Measurements from ENCODE around the gene TMEM91. TPM values are rescaled to one million over a fixed set of nuclear protein-coding genes. Genes with fewer than 3 reads are reported as not detected.

TMEM91 gene
- total RNA-seq, 5 donors from 2014 or later (not counting 1 experiment from before 2014, with no cell fraction given), result 9.9 to 14.7 (median 13.2) TPM

- Histone ChIP-seq H3K9me3 (no peaks in the 10 kb centered on the region), H3K27ac (ENCODE audit: low read length) (no peak overlapping the region), H3K4me1 (ENCODE audit: control insufficient read depth in 1 of 2, extremely low read depth in 1 of 2, insufficient read depth in 2 of 2, low read length in 2 of 2) (peaks cover 10 to 23% of the 10 kb centered on the region in 2 experiments), H3K27me3 (replicated peaks in 1 of 2; ENCODE audit: control insufficient read depth in 2 of 2, extremely low read depth in 1 of 2, insufficient read depth in 2 of 2, low read length in 1 of 2) (no peaks in the 10 kb centered on the region), H3K4me3 (ENCODE audit: control insufficient read depth in 1 of 2, extremely low read depth in 1 of 2, low read length in 1 of 2) (no peak overlapping the region), H3K36me3 (ENCODE audit: control insufficient read depth in 2 of 2, extremely low read depth in 1 of 2, insufficient read depth in 1 of 2, low read length in 1 of 2) (peaks cover 17 to 35% of the 10 kb centered on the region in 2 donors)
- POLR2A ChIA-PET, result no interaction called here
- peaks cover 25% of the 10 kb centered on the region for H3K36me3 Mint-ChIP-seq
- H3K9me3 Mint-ChIP-seq, result no peaks in the 10 kb centered on the region
- H3K4me3 Mint-ChIP-seq, result no peak overlapping the region
- 99% methylated on average over 8 of the region's 12 CpGs for WGBS (ENCODE audit: insufficient coverage)
- H3K4me1 Mint-ChIP-seq, result peaks cover 19 to 25% (median 22%) of the 10 kb centered on the region in 3 donors
- ATAC-seq (replicated peaks in 1 of 4), result no peak
- H3K27ac Mint-ChIP-seq, result no peak overlapping the region
- no peak for DNase-seq
- CTCF ChIA-PET, result no interaction called here
- no peaks in the 10 kb centered on the region for H3K27me3 Mint-ChIP-seq
Measured at GRCh38 chr19:41392775-41393174, 16.4 kb downstream of the TMEM91 start.

GRCh38 chr19:41395355-41395754, 19.0 kb downstream of the TMEM91 start:
- DNase-seq, result no peak
- POLR2A ChIA-PET, result no interaction called here
- H3K4me3 ChIP-seq (ENCODE audit: control insufficient read depth in 1 of 2, extremely low read depth in 1 of 2, low read length in 1 of 2), result no peak overlapping the region
- peaks cover 12 to 16% of the 10 kb centered on the region in 2 donors for H3K36me3 ChIP-seq (ENCODE audit: control insufficient read depth in 2 of 2, extremely low read depth in 1 of 2, insufficient read depth in 1 of 2, low read length in 1 of 2)
- no peaks in the 10 kb centered on the region for H3K9me3 Mint-ChIP-seq
- no peaks in the 10 kb centered on the region for H3K9me3 ChIP-seq
- peaks cover 19 to 38% of the 10 kb centered on the region in 2 experiments for H3K4me1 ChIP-seq (ENCODE audit: control insufficient read depth in 1 of 2, extremely low read depth in 1 of 2, insufficient read depth in 2 of 2, low read length in 2 of 2)
- no peak overlapping the region for H3K27ac ChIP-seq (ENCODE audit: low read length)
- CTCF ChIA-PET, result interaction anchor here in 1 of 2 donors (0.7 kb wide), 1 partner anchor 44 kb away, joined by 3 read pairs; the partner anchor contains the start of gene DMAC2
- H3K27ac Mint-ChIP-seq, result no peak overlapping the region
- H3K4me3 Mint-ChIP-seq, result peak overlapping the region; percentile 66 to 99 (median 98)
- peaks cover 38 to 46% (median 41%) of the 10 kb centered on the region in 3 donors for H3K4me1 Mint-ChIP-seq
- no peak for ATAC-seq (replicated peaks in 1 of 4)
- no peaks in the 10 kb centered on the region for H3K27me3 ChIP-seq (replicated peaks in 1 of 2; ENCODE audit: control insufficient read depth in 2 of 2, extremely low read depth in 1 of 2, insufficient read depth in 2 of 2, low read length in 1 of 2)
- 86% methylated on average over 6 of the region's 6 CpGs for WGBS (ENCODE audit: insufficient coverage)
- peaks cover 11% of the 10 kb centered on the region for H3K36me3 Mint-ChIP-seq
- H3K27me3 Mint-ChIP-seq, result no peaks in the 10 kb centered on the region

- Histone ChIP-seq H3K27ac (ENCODE audit: low read length) (peak within 1 kb of the TSS; percentile 98), H3K4me1 (ENCODE audit: control insufficient read depth in 1 of 2, extremely low read depth in 1 of 2, insufficient read depth in 2 of 2, low read length in 2 of 2) (peaks cover 19 to 38% of the 10 kb centered on the region in 2 experiments), H3K36me3 (ENCODE audit: control insufficient read depth in 2 of 2, extremely low read depth in 1 of 2, insufficient read depth in 1 of 2, low read length in 1 of 2) (no peaks in the 10 kb centered on the region), H3K4me3 (ENCODE audit: control insufficient read depth in 1 of 2, extremely low read depth in 1 of 2, low read length in 1 of 2) (peak within 1 kb of the TSS; percentile 81 to 97), H3K9me3 (no peaks in the 10 kb centered on the region), H3K27me3 (replicated peaks in 1 of 2; ENCODE audit: control insufficient read depth in 2 of 2, extremely low read depth in 1 of 2, insufficient read depth in 2 of 2, low read length in 1 of 2) (no peaks in the 10 kb centered on the region)
- Mint-ChIP-seq H3K4me1 (peaks cover 41 to 54% (median 48%) of the 10 kb centered on the region in 3 donors), H3K9me3 (no peaks in the 10 kb centered on the region), H3K36me3 (peaks cover 8% of the 10 kb centered on the region), H3K27me3 (no peaks in the 10 kb centered on the region), H3K27ac (peak within 1 kb of the TSS; percentile 100), H3K4me3 (peak within 1 kb of the TSS; percentile 97 to 99 (median 98))
- ChIA-PET CTCF (interaction anchor here in 1 of 2 donors (0.7 kb wide), 1 partner anchor 592 kb away, joined by 3 read pairs; no protein-coding TSS in a partner anchor), POLR2A (no interaction called here)
- peak; percentile 97 to 100 (median 99) for DNase-seq
- ATAC-seq (replicated peaks in 1 of 4), result peak; percentile 98 to 99 (median 99)
- under 1% methylated on average over 38 of the region's 50 CpGs for WGBS (ENCODE audit: insufficient coverage)
Measured at GRCh38 chr19:41397086-41398049, 21.0 kb downstream of the TMEM91 start, which contains the start of the genes BCKDHA and EXOSC5. BCKDHA (plus strand) TSS chr19:41397818; CDS start chr19:41397828, 10 bp downstream. EXOSC5 (minus strand) TSS chr19:41397359; CDS start chr19:41397328, 31 bp downstream.

GRCh38 chr19:41398050-41398418, 21.7 kb downstream of the TMEM91 start:
- peak overlapping the region; percentile 81 to 97 for H3K4me3 ChIP-seq (ENCODE audit: control insufficient read depth in 1 of 2, extremely low read depth in 1 of 2, low read length in 1 of 2)
- no peaks in the 10 kb centered on the region for H3K9me3 Mint-ChIP-seq
- peak overlapping the region; percentile 97 to 99 (median 98) for H3K4me3 Mint-ChIP-seq
- peak overlapping the region; percentile 98 for H3K27ac ChIP-seq (ENCODE audit: low read length)
- peaks cover 41 to 57% (median 51%) of the 10 kb centered on the region in 3 donors for H3K4me1 Mint-ChIP-seq
- no peak for ATAC-seq (replicated peaks in 1 of 4)
- H3K27ac Mint-ChIP-seq, result peak overlapping the region; percentile 100
- ChIA-PET POLR2A (no interaction called here), CTCF (interaction anchor here in 1 of 2 donors (0.7 kb wide), 1 partner anchor 593 kb away, joined by 3 read pairs; no protein-coding TSS in a partner anchor)
- DNase-seq, result no peak
- no peaks in the 10 kb centered on the region for H3K27me3 Mint-ChIP-seq
- no peaks in the 10 kb centered on the region for H3K9me3 ChIP-seq
- H3K36me3 ChIP-seq (ENCODE audit: control insufficient read depth in 2 of 2, extremely low read depth in 1 of 2, insufficient read depth in 1 of 2, low read length in 1 of 2), result peaks cover 2 to 3% of the 10 kb centered on the region in 2 donors
- peaks cover 19 to 38% of the 10 kb centered on the region in 2 experiments for H3K4me1 ChIP-seq (ENCODE audit: control insufficient read depth in 1 of 2, extremely low read depth in 1 of 2, insufficient read depth in 2 of 2, low read length in 2 of 2)
- no peaks in the 10 kb centered on the region for H3K27me3 ChIP-seq (replicated peaks in 1 of 2; ENCODE audit: control insufficient read depth in 2 of 2, extremely low read depth in 1 of 2, insufficient read depth in 2 of 2, low read length in 1 of 2)
- peaks cover 8% of the 10 kb centered on the region for H3K36me3 Mint-ChIP-seq
- WGBS (ENCODE audit: insufficient coverage), result 0% methylated on average over 1 of the region's 5 CpGs

GRCh38 chr19:41398598-41398997, 22.3 kb downstream of the TMEM91 start:
- Mint-ChIP-seq H3K27ac (peak overlapping the region; percentile 100), H3K27me3 (no peaks in the 10 kb centered on the region), H3K36me3 (peaks cover 8% of the 10 kb centered on the region), H3K4me3 (peak overlapping the region; percentile 97 to 99 (median 98)), H3K4me1 (peaks cover 43 to 58% (median 55%) of the 10 kb centered on the region in 3 donors), H3K9me3 (no peaks in the 10 kb centered on the region)
- ChIA-PET POLR2A (no interaction called here), CTCF (interaction anchor here (0.7 kb wide), 2 partner anchors 41 to 594 kb away, joined by 3 to 12 read pairs; partner anchors contain the start of gene DMAC2 (in 1 of the 2))
- WGBS (ENCODE audit: insufficient coverage), result 67% methylated on average over 1 of the region's 3 CpGs
- H3K9me3 ChIP-seq, result no peaks in the 10 kb centered on the region
- peaks cover 19 to 41% of the 10 kb centered on the region in 2 experiments for H3K4me1 ChIP-seq (ENCODE audit: control insufficient read depth in 1 of 2, extremely low read depth in 1 of 2, insufficient read depth in 2 of 2, low read length in 2 of 2)
- DNase-seq, result no peak
- H3K4me3 ChIP-seq (ENCODE audit: control insufficient read depth in 1 of 2, extremely low read depth in 1 of 2, low read length in 1 of 2), result peak overlapping the region; percentile 81 to 97
- no peaks in the 10 kb centered on the region for H3K27me3 ChIP-seq (replicated peaks in 1 of 2; ENCODE audit: control insufficient read depth in 2 of 2, extremely low read depth in 1 of 2, insufficient read depth in 2 of 2, low read length in 1 of 2)
- ATAC-seq (replicated peaks in 1 of 4), result no peak
- peaks cover 6 to 9% of the 10 kb centered on the region in 2 donors for H3K36me3 ChIP-seq (ENCODE audit: control insufficient read depth in 2 of 2, extremely low read depth in 1 of 2, insufficient read depth in 1 of 2, low read length in 1 of 2)
- no peak overlapping the region for H3K27ac ChIP-seq (ENCODE audit: low read length)

GRCh38 chr19:41399091-41399490, 22.8 kb downstream of the TMEM91 start:
- POLR2A ChIA-PET, result no interaction called here
- peaks cover 47 to 60% (median 55%) of the 10 kb centered on the region in 3 donors for H3K4me1 Mint-ChIP-seq
- Histone ChIP-seq H3K36me3 (ENCODE audit: control insufficient read depth in 2 of 2, extremely low read depth in 1 of 2, insufficient read depth in 1 of 2, low read length in 1 of 2) (peaks cover 8 to 10% of the 10 kb centered on the region in 2 donors), H3K4me3 (ENCODE audit: control insufficient read depth in 1 of 2, extremely low read depth in 1 of 2, low read length in 1 of 2) (no peak overlapping the region), H3K27ac (ENCODE audit: low read length) (no peak overlapping the region), H3K27me3 (replicated peaks in 1 of 2; ENCODE audit: control insufficient read depth in 2 of 2, extremely low read depth in 1 of 2, insufficient read depth in 2 of 2, low read length in 1 of 2) (no peaks in the 10 kb centered on the region), H3K9me3 (no peaks in the 10 kb centered on the region), H3K4me1 (ENCODE audit: control insufficient read depth in 1 of 2, extremely low read depth in 1 of 2, insufficient read depth in 2 of 2, low read length in 2 of 2) (peaks cover 19 to 41% of the 10 kb centered on the region in 2 experiments)
- H3K36me3 Mint-ChIP-seq, result peaks cover 8% of the 10 kb centered on the region
- H3K27ac Mint-ChIP-seq, result peak overlapping the region; percentile 47 to 48
- peak overlapping the region; percentile 97 to 99 (median 98) for H3K4me3 Mint-ChIP-seq
- no peak for DNase-seq
- no peaks in the 10 kb centered on the region for H3K9me3 Mint-ChIP-seq
- no peaks in the 10 kb centered on the region for H3K27me3 Mint-ChIP-seq
- CTCF ChIA-PET, result interaction anchor here (0.6 to 0.7 kb wide), 2 partner anchors 41 to 50 kb away, joined by 3 to 12 read pairs; partner anchors contain the start of gene DMAC2 (in 1 of the 2)
- 50% methylated on average over 1 of the region's 3 CpGs for WGBS (ENCODE audit: insufficient coverage)
- no peak for ATAC-seq (replicated peaks in 1 of 4)
